Activated naive CD4-positive, alpha-beta T cell treated with anti-CD3 and anti-CD28 coated beads, Interleukin-2, amount 50 U/mL, for 24 hours (primary cell): ENCODE measurements around the gene RACGAP1.

Experiments used
- H3K27ac Mint-ChIP-seq: one replicate; pipeline ENCODE4 v1.8.0; 2021; ENCODE audit warnings: mild to moderate bottlenecking, mixed read lengths
- H3K27me3 Mint-ChIP-seq: one replicate; pipeline ENCODE4 v1.8.0; 2021; ENCODE audit warnings: mixed read lengths
- H3K36me3 Mint-ChIP-seq: one replicate; pipeline ENCODE4 v1.8.0; 2021; ENCODE audit warnings: mixed read lengths
- H3K4me1 Mint-ChIP-seq: one replicate; pipeline ENCODE4 v1.8.0; 2021; ENCODE audit warnings: mixed read lengths
- H3K4me3 Mint-ChIP-seq: one replicate; pipeline ENCODE4 v1.8.0; 2021; ENCODE audit warnings: mild to moderate bottlenecking, mixed read lengths
- H3K9me3 Mint-ChIP-seq: one replicate; pipeline ENCODE4 v1.8.0; 2021; ENCODE audit warnings: mixed read lengths

The RACGAP1 gene

GRCh38 chr12:50058743-50059312 lies 33.5 kb upstream of the RACGAP1 start:
- H3K27me3 Mint-ChIP-seq, result peaks cover 17% of the 10 kb centered on the region
- no peaks in the 10 kb centered on the region for H3K9me3 Mint-ChIP-seq
- no peak overlapping the region for H3K27ac Mint-ChIP-seq
- H3K36me3 Mint-ChIP-seq, result no peaks in the 10 kb centered on the region
- peaks cover 31% of the 10 kb centered on the region for H3K4me1 Mint-ChIP-seq
- peak overlapping the region; percentile 72 for H3K4me3 Mint-ChIP-seq

- H3K27me3 Mint-ChIP-seq, result peaks cover 21% of the 10 kb centered on the region
- H3K36me3 Mint-ChIP-seq, result no peaks in the 10 kb centered on the region
- peaks cover 31% of the 10 kb centered on the region for H3K4me1 Mint-ChIP-seq
- peak overlapping the region; percentile 72 for H3K4me3 Mint-ChIP-seq
- H3K27ac Mint-ChIP-seq, result no peak overlapping the region
- no peaks in the 10 kb centered on the region for H3K9me3 Mint-ChIP-seq
Observed at GRCh38 chr12:50057896-50058670, 32.8 kb upstream of the RACGAP1 start.

GRCh38 chr12:50057000-50057841 lies 31.9 kb upstream of the RACGAP1 start, which contains the start of gene ASIC1:
TSS of gene ASIC1 (plus strand) at chr12:50057596. CDS start at chr12:50058767, 1,171 bp downstream.
- H3K4me1 Mint-ChIP-seq, result peaks cover 31% of the 10 kb centered on the region
- no peaks in the 10 kb centered on the region for H3K9me3 Mint-ChIP-seq
- H3K27me3 Mint-ChIP-seq, result peaks cover 21% of the 10 kb centered on the region
- no peaks in the 10 kb centered on the region for H3K36me3 Mint-ChIP-seq
- peak within 1 kb of the TSS; percentile 69 for H3K27ac Mint-ChIP-seq
- H3K4me3 Mint-ChIP-seq, result peak within 1 kb of the TSS; percentile 93

GRCh38 chr12:50056639-50056976 lies 31.3 kb upstream of the RACGAP1 start:
- H3K4me1 Mint-ChIP-seq, result peaks cover 31% of the 10 kb centered on the region
- peaks cover 26% of the 10 kb centered on the region for H3K27me3 Mint-ChIP-seq
- H3K36me3 Mint-ChIP-seq, result no peaks in the 10 kb centered on the region
- no peak overlapping the region for H3K27ac Mint-ChIP-seq
- H3K9me3 Mint-ChIP-seq, result no peaks in the 10 kb centered on the region
- peak overlapping the region; percentile 93 for H3K4me3 Mint-ChIP-seq

GRCh38 chr12:50055831-50056638 lies 30.7 kb upstream of the RACGAP1 start:
- peaks cover 31% of the 10 kb centered on the region for H3K4me1 Mint-ChIP-seq
- peaks cover 27% of the 10 kb centered on the region for H3K27me3 Mint-ChIP-seq
- no peaks in the 10 kb centered on the region for H3K9me3 Mint-ChIP-seq
- H3K4me3 Mint-ChIP-seq, result peak overlapping the region; percentile 67
- H3K36me3 Mint-ChIP-seq, result no peaks in the 10 kb centered on the region
- H3K27ac Mint-ChIP-seq, result peak overlapping the region; percentile 52

- Mint-ChIP-seq H3K4me3 (no peak overlapping the region), H3K4me1 (peaks cover 18% of the 10 kb centered on the region), H3K27me3 (peaks cover 34% of the 10 kb centered on the region), H3K9me3 (no peaks in the 10 kb centered on the region), H3K36me3 (no peaks in the 10 kb centered on the region), H3K27ac (no peak overlapping the region)
Observed at GRCh38 chr12:50053583-50053982, 28.3 kb upstream of the RACGAP1 start.

GRCh38 chr12:50052964-50053363 lies 27.7 kb upstream of the RACGAP1 start:
- H3K27me3 Mint-ChIP-seq, result peaks cover 34% of the 10 kb centered on the region
- no peaks in the 10 kb centered on the region for H3K36me3 Mint-ChIP-seq
- no peaks in the 10 kb centered on the region for H3K9me3 Mint-ChIP-seq
- H3K4me1 Mint-ChIP-seq, result peaks cover 18% of the 10 kb centered on the region
- H3K27ac Mint-ChIP-seq, result no peak overlapping the region
- H3K4me3 Mint-ChIP-seq, result no peak overlapping the region

GRCh38 chr12:50052544-50052943 lies 27.2 kb upstream of the RACGAP1 start:
- no peak overlapping the region for H3K4me3 Mint-ChIP-seq
- H3K4me1 Mint-ChIP-seq, result peaks cover 18% of the 10 kb centered on the region
- H3K36me3 Mint-ChIP-seq, result no peaks in the 10 kb centered on the region
- peaks cover 34% of the 10 kb centered on the region for H3K27me3 Mint-ChIP-seq
- no peaks in the 10 kb centered on the region for H3K9me3 Mint-ChIP-seq
- no peak overlapping the region for H3K27ac Mint-ChIP-seq

- Mint-ChIP-seq H3K4me3 (peak overlapping the region; percentile 0), H3K9me3 (no peaks in the 10 kb centered on the region), H3K27ac (no peak overlapping the region), H3K27me3 (peaks cover 27% of the 10 kb centered on the region), H3K36me3 (no peaks in the 10 kb centered on the region), H3K4me1 (peaks cover 8% of the 10 kb centered on the region)
Observed at GRCh38 chr12:50051101-50051806, 26.0 kb upstream of the RACGAP1 start.

GRCh38 chr12:50050410-50051098 lies 25.3 kb upstream of the RACGAP1 start:
- no peak overlapping the region for H3K27ac Mint-ChIP-seq
- peaks cover 23% of the 10 kb centered on the region for H3K27me3 Mint-ChIP-seq

GRCh38 chr12:50050119-50050385 lies 24.8 kb upstream of the RACGAP1 start:
- H3K36me3 Mint-ChIP-seq, result no peaks in the 10 kb centered on the region

More at GRCh38 chr12:50050410-50051098, 25.3 kb upstream of the RACGAP1 start:
- Mint-ChIP-seq H3K4me1 (peaks cover under 1% of the 10 kb centered on the region), H3K9me3 (no peaks in the 10 kb centered on the region), H3K4me3 (no peak overlapping the region), H3K36me3 (no peaks in the 10 kb centered on the region)

GRCh38 chr12:50049254-50050118 lies 24.2 kb upstream of the RACGAP1 start:
- Mint-ChIP-seq H3K27ac (no peak overlapping the region), H3K9me3 (no peaks in the 10 kb centered on the region), H3K36me3 (no peaks in the 10 kb centered on the region), H3K4me3 (no peak overlapping the region), H3K4me1 (no peaks in the 10 kb centered on the region), H3K27me3 (peaks cover 23% of the 10 kb centered on the region)

More at GRCh38 chr12:50050119-50050385, 24.8 kb upstream of the RACGAP1 start:
- Mint-ChIP-seq H3K27ac (no peak overlapping the region), H3K27me3 (peaks cover 23% of the 10 kb centered on the region), H3K4me1 (no peaks in the 10 kb centered on the region), H3K9me3 (no peaks in the 10 kb centered on the region), H3K4me3 (no peak overlapping the region)

GRCh38 chr12:50047693-50048250 lies 22.5 kb upstream of the RACGAP1 start:
- Mint-ChIP-seq H3K27ac (no peak overlapping the region), H3K4me1 (peaks cover under 1% of the 10 kb centered on the region), H3K27me3 (peaks cover 19% of the 10 kb centered on the region), H3K4me3 (no peak overlapping the region), H3K9me3 (no peaks in the 10 kb centered on the region), H3K36me3 (no peaks in the 10 kb centered on the region)
